HEK293T (cell line): ENCODE data around the gene SYNGR1.

Experiments
- CTCF ChIA-PET: fragments of 350-600 bp; formaldehyde crosslinking; extraction: SDS; loops from one replicate; lab custom pipeline; 2021; ENCODE audit warnings: antibody characterized with exemption, inconsistent platforms; lab: Yijun Ruan, JAX
- POLR2A ChIA-PET: fragments of 350-600 bp; formaldehyde crosslinking; extraction: SDS; loops from one replicate; lab custom pipeline; 2020; ENCODE audit warnings: antibody characterized with exemption, inconsistent platforms; lab: Yijun Ruan, JAX
- DNase-seq: peaks from one replicate; pipeline ENCODE4 v3.0.0; 2012; ENCODE audit warnings: mixed read lengths; ENCODE audit errors: extremely low spot score
- ARNT ChIP-seq: fragments of 450-650 bp; IDR thresholded peaks from 2 replicates; pipeline ENCODE4 v1.6.1; 2017; ENCODE audit warnings: mild to moderate bottlenecking
- BHLHE40 ChIP-seq: fragments of 450-650 bp; IDR thresholded peaks from 2 replicates; pipeline ENCODE4 v1.6.1; 2016; ENCODE audit warnings: mild to moderate bottlenecking, moderate library complexity, borderline replicate concordance
- CTBP1 ChIP-seq: fragments of 450-650 bp; IDR thresholded peaks from 2 replicates; pipeline ENCODE4 v1.6.1; 2016; ENCODE audit warnings: borderline replicate concordance
- ELF4 ChIP-seq: fragments of 450-650 bp; IDR thresholded peaks from 2 replicates; pipeline ENCODE4 v1.6.1; 2017; ENCODE audit warnings: antibody characterized with exemption
- FOXA1 ChIP-seq: fragments of 450-650 bp; IDR thresholded peaks from 2 replicates; pipeline ENCODE4 v1.6.1; 2016; ENCODE audit warnings: mild to moderate bottlenecking
- FOXK2 ChIP-seq: fragments of 450-650 bp; IDR thresholded peaks from 2 replicates; pipeline ENCODE4 v1.6.1; 2016; ENCODE audit warnings: mild to moderate bottlenecking
- FOXM1 ChIP-seq: fragments of 450-650 bp; IDR thresholded peaks from 2 replicates; pipeline ENCODE4 v1.6.1; 2017; ENCODE audit warnings: mild to moderate bottlenecking, borderline replicate concordance
- HDGF ChIP-seq: fragments of 450-650 bp; IDR thresholded peaks from 2 replicates; pipeline ENCODE4 v1.6.1; 2017; ENCODE audit warnings: antibody characterized with exemption, borderline replicate concordance
- L3MBTL2 ChIP-seq: fragments of 450-650 bp; conservative IDR thresholded peaks from 2 replicates; pipeline ENCODE4 v1.6.1; 2016; ENCODE audit warnings: mild to moderate bottlenecking
- LEF1 ChIP-seq: fragments of 450-650 bp; IDR thresholded peaks from 2 replicates; pipeline ENCODE4 v1.6.1; 2017; ENCODE audit warnings: mild to moderate bottlenecking, borderline replicate concordance
- NFRKB ChIP-seq: fragments of 450-650 bp; IDR thresholded peaks from 2 replicates; pipeline ENCODE4 v1.6.1; 2016; ENCODE audit warnings: mild to moderate bottlenecking, moderate library complexity
- PKNOX1 ChIP-seq: fragments of 450-650 bp; IDR thresholded peaks from 2 replicates; pipeline ENCODE4 v1.6.1; 2016
- SP1 ChIP-seq: fragments of 450-650 bp; IDR thresholded peaks from 2 replicates; pipeline ENCODE4 v1.6.1; 2017
- SUZ12 ChIP-seq: fragments of 450-650 bp; IDR thresholded peaks from 2 replicates; pipeline ENCODE4 v1.6.1; 2016; ENCODE audit warnings: mild to moderate bottlenecking
- TARDBP ChIP-seq: fragments of 450-650 bp; IDR thresholded peaks from 2 replicates; pipeline ENCODE4 v1.6.1; 2016
- ZNF384 ChIP-seq: fragments of 450-650 bp; IDR thresholded peaks from 2 replicates; pipeline ENCODE4 v1.6.1; 2016

Gene SYNGR1

GRCh38 chr22:39367035-39367434 lies 17.2 kb downstream of the SYNGR1 start:
- POLR2A ChIA-PET: interaction anchor here (0.7 kb wide), 1 partner anchor 33 kb away, joined by 3 read pairs; the partner anchor contains the start of gene TAB1
- DNase-seq: no peak
- CTCF ChIA-PET: no interaction called here
- TF ChIP-seq SP1 (no peak), SUZ12 (no peak), ZNF384 (no peak), HDGF (no peak), FOXK2 (no peak), ELF4 (no peak)

- ChIA-PET POLR2A (interaction anchor here (3.2 kb wide), 1 partner anchor 49 kb away, joined by 14 read pairs; the partner anchor contains the start of gene RPL3), CTCF (no interaction called here)
- DNase-seq: no peak
- TF ChIP-seq CTBP1 (no peak), BHLHE40 (no peak), L3MBTL2 (no peak), ELF4 (no peak), SUZ12 (no peak), FOXM1 (no peak), ARNT (no peak), ZNF384 (no peak), FOXK2 (no peak), LEF1 (no peak), NFRKB (no peak)
These were observed 18.7 kb downstream of the SYNGR1 start for GRCh38 chr22:39368461-39368911.

- TF ChIP-seq FOXK2 (no peak), NFRKB (no peak), ZNF384 (no peak), PKNOX1 (no peak), TARDBP (no peak), FOXM1 (no peak), SUZ12 (no peak), CTBP1 (no peak), L3MBTL2 (no peak), BHLHE40 (no peak), SP1 (no peak), HDGF (no peak), FOXA1 (no peak), ELF4 (no peak), LEF1 (no peak), ARNT (no peak)
- ChIA-PET POLR2A (interaction anchor here (1.0 to 3.2 kb wide), 2 partner anchors 25 to 49 kb away, joined by 3 to 14 read pairs; partner anchors contain the start of gene RPL3), CTCF (no interaction called here)
- no peak for DNase-seq
These were observed 19.4 kb downstream of the SYNGR1 start for GRCh38 chr22:39369186-39369585.

DNA sequence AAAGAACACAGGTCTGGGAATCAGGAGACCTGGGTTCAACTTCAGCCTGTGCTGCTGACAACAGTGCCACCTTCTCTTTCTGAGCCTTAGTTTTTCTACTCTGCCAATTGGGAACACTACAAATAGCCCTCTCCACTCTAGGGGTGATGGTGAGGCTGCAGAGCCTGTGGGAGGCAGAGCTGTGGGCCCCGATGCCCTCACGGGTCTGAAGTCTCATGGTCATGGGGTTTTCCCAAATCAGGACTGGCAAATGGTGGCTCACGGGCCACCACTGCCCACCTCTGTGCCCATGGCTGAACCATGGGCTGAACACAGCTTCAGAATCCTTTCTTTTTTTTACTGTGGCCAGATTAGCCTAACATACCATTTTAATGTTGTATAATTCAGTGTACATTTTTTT lies 19.8 kb downstream of the SYNGR1 start:
- POLR2A ChIA-PET: interaction anchor here (1.0 to 3.2 kb wide), 2 partner anchors 26 to 50 kb away, joined by 3 to 14 read pairs; partner anchors contain the start of gene RPL3
- CTCF ChIA-PET: no interaction called here
- no peak for DNase-seq
- no peak for TF ChIP-seq SUZ12
- no peak for TF ChIP-seq ELF4
- no peak for TF ChIP-seq CTBP1
- no peak for TF ChIP-seq FOXM1
- no peak for TF ChIP-seq HDGF
- TF ChIP-seq SP1: no peak

DNA sequence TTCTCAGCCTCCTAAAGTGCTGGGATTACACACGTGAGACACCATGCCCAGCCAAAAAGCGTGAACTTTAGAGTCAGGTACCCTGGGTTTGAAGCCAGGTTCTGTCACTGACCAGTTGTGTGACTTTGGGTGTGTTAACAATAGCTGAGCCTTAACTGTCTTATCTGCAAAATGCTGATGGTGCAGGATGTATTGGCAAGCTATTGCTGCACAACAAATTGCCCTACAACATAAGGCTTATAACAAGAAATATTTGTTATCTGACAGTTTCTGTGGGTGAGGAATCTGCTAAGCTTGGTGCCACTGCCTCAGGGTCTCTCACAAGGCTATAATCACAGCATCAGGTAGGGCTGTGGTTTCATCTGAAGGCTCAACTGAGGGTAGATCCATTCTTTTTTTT lies 21.9 kb downstream of the SYNGR1 start:
- ChIA-PET CTCF (interaction anchor here (1.1 kb wide), 1 partner anchor 28 kb away, joined by 4 read pairs; no protein-coding TSS in a partner anchor), POLR2A (no interaction called here)
- TF ChIP-seq SP1: no peak
- TF ChIP-seq SUZ12: no peak
- no peak for TF ChIP-seq NFRKB
- TF ChIP-seq PKNOX1: no peak
- no peak for TF ChIP-seq TARDBP
- no peak for TF ChIP-seq HDGF
- no peak for TF ChIP-seq ELF4
- TF ChIP-seq FOXK2: no peak
- TF ChIP-seq FOXA1: no peak
- TF ChIP-seq ZNF384: no peak
- no peak for TF ChIP-seq CTBP1
- no peak for TF ChIP-seq ARNT
- no peak for TF ChIP-seq LEF1
- TF ChIP-seq FOXM1: no peak
- TF ChIP-seq BHLHE40: no peak
- TF ChIP-seq L3MBTL2: no peak
- no peak for DNase-seq

DNA sequence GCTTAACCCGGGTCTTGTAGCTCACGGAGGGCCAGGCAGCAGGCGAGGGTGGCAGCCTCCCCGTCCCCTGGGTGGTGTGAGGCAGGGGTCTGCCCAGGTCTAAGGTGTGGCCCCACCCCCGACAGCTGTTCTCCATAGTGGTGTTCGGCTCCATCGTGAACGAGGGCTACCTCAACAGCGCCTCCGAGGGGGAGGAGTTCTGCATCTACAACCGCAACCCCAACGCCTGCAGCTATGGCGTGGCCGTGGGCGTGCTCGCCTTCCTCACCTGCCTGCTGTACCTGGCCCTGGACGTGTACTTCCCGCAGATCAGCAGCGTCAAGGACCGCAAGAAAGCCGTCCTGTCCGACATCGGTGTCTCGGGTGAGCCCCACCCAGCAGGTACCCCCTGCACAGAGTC lies 24.4 kb downstream of the SYNGR1 start:
- no peak for DNase-seq
- ChIA-PET POLR2A (no interaction called here), CTCF (no interaction called here)
- no peak for TF ChIP-seq NFRKB
- no peak for TF ChIP-seq SP1
- no peak for TF ChIP-seq CTBP1
- TF ChIP-seq TARDBP: no peak
- no peak for TF ChIP-seq BHLHE40
- no peak for TF ChIP-seq L3MBTL2
- TF ChIP-seq FOXM1: no peak
- no peak for TF ChIP-seq ELF4

GRCh38 chr22:39374801-39375200 lies 25.0 kb downstream of the SYNGR1 start:
- TF ChIP-seq LEF1 (no peak), FOXM1 (no peak), SP1 (no peak), FOXK2 (no peak), ARNT (no peak), TARDBP (no peak), ZNF384 (no peak), BHLHE40 (no peak), SUZ12 (no peak), NFRKB (no peak), ELF4 (no peak), PKNOX1 (no peak), CTBP1 (no peak), L3MBTL2 (no peak), FOXA1 (no peak), HDGF (no peak)
- POLR2A ChIA-PET: no interaction called here
- no peak for DNase-seq
- CTCF ChIA-PET: interaction anchor here (0.5 kb wide), 1 partner anchor 31 kb away, joined by 10 read pairs; no protein-coding TSS in a partner anchor
